GM21576 (cell line): ENCODE measurements around the gene OSCP1.
A peak's percentile ranks its signal among the peaks of the same experiment; 100 is the strongest.

Source experiments
- ATAC-seq: cut with Tn5 transposase; IDR thresholded peaks from one replicate; pipeline ENCODE4 v1.9.1; 2021; ENCODE audit warnings: mild to moderate bottlenecking, moderate library complexity; ENCODE audit not compliant: unreplicated experiment

Gene OSCP1

GRCh38 chr1:36386265-36387140 lies 63.7 kb downstream of the OSCP1 start:
- ATAC-seq = peak; percentile 41

- peak; percentile 80 for ATAC-seq
These were observed 64.6 kb downstream of the OSCP1 start, which contains the start of gene STK40 for GRCh38 chr1:36385410-36386264. TSS of gene STK40 (minus strand) at chr1:36385924. CDS start at chr1:36361332, 24,592 bp downstream.

GRCh38 chr1:36384542-36385409 lies 65.5 kb downstream of the OSCP1 start:
- ATAC-seq = no peak

GRCh38 chr1:36383240-36383639 lies 67.0 kb downstream of the OSCP1 start:
- no peak for ATAC-seq

- no peak for ATAC-seq
These were observed 67.6 kb downstream of the OSCP1 start for GRCh38 chr1:36382669-36383068.

DNA sequence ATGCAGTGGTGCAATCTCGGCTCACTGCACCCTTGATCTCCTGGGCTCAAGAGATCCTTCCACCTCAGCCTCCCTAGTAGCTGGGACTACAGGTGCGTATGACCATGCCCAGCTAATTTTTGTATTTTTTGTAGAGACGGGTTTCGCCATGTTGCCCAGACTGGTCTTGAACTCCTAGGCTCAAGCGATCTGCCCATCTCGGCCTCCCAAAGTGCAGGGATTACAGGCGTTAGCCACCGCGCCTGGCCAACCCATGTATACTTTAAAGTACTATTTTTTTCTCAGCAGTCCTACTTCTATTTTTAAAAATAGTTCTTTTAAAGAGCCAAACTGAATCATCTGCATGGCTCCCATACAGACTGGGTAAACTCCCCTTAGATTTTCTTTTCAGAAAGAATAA lies 68.0 kb downstream of the OSCP1 start:
- no peak for ATAC-seq

- no peak for ATAC-seq
These were observed 68.8 kb downstream of the OSCP1 start for GRCh38 chr1:36381405-36381804.

DNA sequence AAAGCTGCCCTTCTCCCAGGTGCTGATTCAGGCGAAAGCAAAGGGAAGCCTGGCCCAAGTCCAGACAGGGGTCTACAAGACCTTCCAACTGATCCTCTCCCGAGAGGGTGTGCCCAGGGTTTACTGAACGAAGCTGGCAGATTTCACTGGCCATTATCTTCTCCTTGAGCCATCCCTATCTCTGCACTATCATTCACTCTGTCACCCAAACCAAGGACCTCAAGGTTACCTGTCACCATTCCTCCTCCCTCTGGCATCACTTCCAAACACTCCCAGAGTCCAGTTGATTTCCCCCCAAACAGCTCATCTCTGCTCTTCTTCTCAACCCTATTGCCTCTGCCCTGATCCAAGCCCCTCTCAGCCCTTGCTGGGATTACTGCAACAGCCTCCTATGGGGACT lies 69.5 kb downstream of the OSCP1 start:
- no peak for ATAC-seq

GRCh38 chr1:36380143-36380619 lies 70.1 kb downstream of the OSCP1 start:
- ATAC-seq = no peak

DNA sequence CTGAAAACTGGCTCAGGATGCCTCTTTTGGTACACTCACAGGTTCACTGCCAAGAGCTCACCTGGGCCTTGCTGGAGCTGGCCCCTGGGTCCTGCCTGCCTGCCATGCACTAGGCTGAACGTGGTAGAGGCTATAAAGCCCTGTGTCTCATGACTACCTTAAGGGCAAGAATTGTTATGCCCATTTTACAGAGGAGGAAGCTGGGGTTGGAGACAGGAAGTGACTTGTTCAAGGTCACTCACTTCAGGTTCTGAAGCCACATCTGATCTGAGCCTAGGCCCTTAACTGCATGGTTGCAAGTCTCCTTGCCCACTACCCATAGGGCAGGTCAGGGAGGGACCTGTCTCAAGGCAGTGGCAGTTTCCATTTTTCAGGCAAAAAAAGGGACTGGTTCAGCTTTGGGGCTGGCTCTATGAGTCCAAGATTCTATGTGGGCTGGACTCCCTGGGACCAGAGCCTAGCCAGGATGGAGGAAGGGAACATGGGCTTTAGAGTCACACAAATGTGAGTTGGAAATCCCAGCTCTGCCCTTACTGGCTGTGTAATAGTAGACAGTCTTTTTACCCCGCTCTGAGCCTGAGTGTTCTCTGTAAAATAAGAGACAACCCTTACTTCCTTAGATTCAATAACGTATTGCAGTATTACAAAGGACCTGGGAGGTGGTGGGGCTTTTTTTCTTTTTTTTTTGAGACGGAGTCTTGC lies 72.3 kb downstream of the OSCP1 start:
- ATAC-seq = no peak

DNA sequence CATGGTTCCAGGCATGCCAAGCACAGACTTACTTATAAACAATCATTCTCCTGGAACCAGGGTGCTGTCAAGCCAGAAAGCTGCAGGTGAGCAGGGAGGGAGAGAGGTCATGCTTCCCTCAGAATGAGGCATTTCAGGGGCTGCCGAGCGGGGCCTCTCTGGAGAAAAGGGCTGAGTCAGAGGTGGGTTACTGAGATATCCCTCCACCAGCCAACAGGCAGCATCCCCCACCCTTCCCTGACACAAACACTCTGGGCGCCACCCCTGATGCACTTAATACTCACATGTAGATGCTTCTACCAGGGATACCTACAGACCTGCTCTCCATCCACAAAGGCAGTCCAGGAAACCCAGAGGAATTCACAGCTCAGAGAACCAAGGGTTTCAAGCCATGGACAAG lies 77.6 kb downstream of the OSCP1 start:
- no peak for ATAC-seq

DNA sequence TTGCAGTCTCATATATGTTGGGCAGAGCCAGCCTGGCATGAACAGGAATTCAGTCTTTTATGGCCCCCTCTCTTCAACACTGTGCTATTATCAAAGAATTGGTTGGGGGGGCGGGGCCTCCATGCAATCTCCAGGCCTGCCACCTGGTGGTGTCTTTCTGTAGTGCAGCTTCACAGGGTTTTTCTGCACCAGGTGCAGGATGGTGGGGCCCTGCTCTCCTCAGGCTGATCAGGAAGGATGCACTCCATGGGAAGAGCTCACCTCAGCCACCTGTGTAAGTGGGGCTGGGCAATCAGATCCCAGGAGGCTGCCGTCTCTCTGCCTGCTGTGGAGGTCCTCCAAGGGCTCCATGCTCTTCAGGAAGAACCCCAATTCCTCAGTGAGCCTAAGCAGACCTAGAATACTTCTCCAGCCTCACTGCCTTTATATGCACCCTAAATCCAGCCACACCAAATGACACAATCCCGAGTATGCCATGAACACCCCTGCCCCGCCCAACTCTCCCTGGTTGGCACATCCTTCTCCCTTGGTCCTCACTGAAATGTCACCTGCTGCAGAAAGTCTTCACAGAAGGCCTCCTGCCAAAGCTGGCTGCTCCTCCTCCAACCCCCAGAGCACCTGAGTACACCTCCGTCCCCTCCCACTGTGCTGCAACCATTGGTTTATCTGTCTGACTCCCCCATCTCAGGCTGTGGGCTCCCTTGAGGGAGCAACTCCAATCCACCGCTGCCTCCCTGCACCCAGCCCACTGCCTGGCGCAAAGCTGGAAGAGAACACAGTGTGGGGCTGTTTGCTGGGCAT lies 81.0 kb downstream of the OSCP1 start:
- ATAC-seq = no peak
